GM21381 (cell line): ENCODE results near the gene LILRA5.
"Not testable (repeated sequence)": the region's sequence is repeated elsewhere in the genome, so short reads cannot be mapped to it uniquely, and the experiment has no call there.

ENCODE experiments used
- ATAC-seq: cut with Tn5 transposase; IDR thresholded peaks from one replicate; pipeline ENCODE4 v1.9.1; 2021; ENCODE audit warnings: mild to moderate bottlenecking, moderate library complexity; ENCODE audit not compliant: unreplicated experiment

Gene LILRA5

GRCh38 chr19:54307389-54308020 is 5.5 kb downstream of the LILRA5 start:
- ATAC-seq, result no peak

- no peak for ATAC-seq
Observed at GRCh38 chr19:54305141-54305540, 7.8 kb downstream of the LILRA5 start.

GRCh38 chr19:54302257-54302656 is 10.7 kb downstream of the LILRA5 start:
- ATAC-seq, result no peak

GRCh38 chr19:54299515-54299914 is 13.5 kb downstream of the LILRA5 start:
- no peak for ATAC-seq

GRCh38 chr19:54299126-54299498 is 13.9 kb downstream of the LILRA5 start:
- no peak for ATAC-seq

GRCh38 chr19:54298357-54299125 is 14.4 kb downstream of the LILRA5 start:
- ATAC-seq, result no peak

GRCh38 chr19:54297759-54298305 is 15.1 kb downstream of the LILRA5 start:
- no peak for ATAC-seq

- no peak for ATAC-seq
Observed at GRCh38 chr19:54294539-54294938, 18.4 kb downstream of the LILRA5 start.

GRCh38 chr19:54289160-54289559 is 23.8 kb downstream of the LILRA5 start:
- ATAC-seq, result not testable (repeated sequence)

- ATAC-seq, result no peak
Observed at GRCh38 chr19:54287456-54287855, 25.5 kb downstream of the LILRA5 start.

- ATAC-seq, result not testable (repeated sequence)
Observed at GRCh38 chr19:54286283-54286682, 26.7 kb downstream of the LILRA5 start.

- ATAC-seq, result not testable (repeated sequence)
Observed at GRCh38 chr19:54285427-54286056, 27.4 kb downstream of the LILRA5 start.

- no peak for ATAC-seq
Observed at GRCh38 chr19:54282686-54283470, 30.1 kb downstream of the LILRA5 start.

GRCh38 chr19:54281729-54282075 is 31.3 kb downstream of the LILRA5 start:
- ATAC-seq, result not testable (repeated sequence)

- ATAC-seq, result no peak
Observed at GRCh38 chr19:54281007-54281728, 31.8 kb downstream of the LILRA5 start, which contains the start of gene LILRB2. Gene LILRB2 (minus strand): TSS chr19:54281110. CDS start chr19:54280496, 614 bp downstream.

GRCh38 chr19:54280441-54280840 is 32.5 kb downstream of the LILRA5 start:
- ATAC-seq, result not testable (repeated sequence)

GRCh38 chr19:54280025-54280424 is 32.9 kb downstream of the LILRA5 start:
- ATAC-seq, result not testable (repeated sequence)

GRCh38 chr19:54279406-54279962 is 33.5 kb downstream of the LILRA5 start:
- no peak for ATAC-seq

GRCh38 chr19:54278571-54279195 is 34.3 kb downstream of the LILRA5 start:
- ATAC-seq, result not testable (repeated sequence)
